Measurements from ENCODE around the gene SMU1.

DNA sequence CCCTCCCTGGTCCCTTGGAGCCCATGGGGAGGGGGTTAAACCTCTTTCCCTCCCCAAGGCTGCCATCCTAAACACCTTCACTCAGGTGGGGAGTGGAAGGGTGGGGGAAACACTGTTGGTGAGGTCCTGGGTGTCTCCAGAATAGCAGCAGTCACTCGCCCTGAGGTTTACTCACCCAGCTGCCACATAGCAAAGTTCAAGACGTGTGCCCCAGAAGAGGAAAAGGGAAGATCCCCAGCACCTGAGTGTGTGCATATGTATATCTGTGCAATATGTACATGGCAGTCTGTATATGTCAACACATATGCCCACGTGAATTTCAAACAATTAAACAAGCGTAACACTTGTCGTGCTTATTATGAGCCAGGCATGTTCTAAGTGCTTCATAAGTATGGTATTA, 31.3 kb upstream of the SMU1 start:
- no peak for TF ChIP-seq POLR2A (IDR thresholded peaks at IDR 0.05)
- TF ChIP-seq, protein P1, sequence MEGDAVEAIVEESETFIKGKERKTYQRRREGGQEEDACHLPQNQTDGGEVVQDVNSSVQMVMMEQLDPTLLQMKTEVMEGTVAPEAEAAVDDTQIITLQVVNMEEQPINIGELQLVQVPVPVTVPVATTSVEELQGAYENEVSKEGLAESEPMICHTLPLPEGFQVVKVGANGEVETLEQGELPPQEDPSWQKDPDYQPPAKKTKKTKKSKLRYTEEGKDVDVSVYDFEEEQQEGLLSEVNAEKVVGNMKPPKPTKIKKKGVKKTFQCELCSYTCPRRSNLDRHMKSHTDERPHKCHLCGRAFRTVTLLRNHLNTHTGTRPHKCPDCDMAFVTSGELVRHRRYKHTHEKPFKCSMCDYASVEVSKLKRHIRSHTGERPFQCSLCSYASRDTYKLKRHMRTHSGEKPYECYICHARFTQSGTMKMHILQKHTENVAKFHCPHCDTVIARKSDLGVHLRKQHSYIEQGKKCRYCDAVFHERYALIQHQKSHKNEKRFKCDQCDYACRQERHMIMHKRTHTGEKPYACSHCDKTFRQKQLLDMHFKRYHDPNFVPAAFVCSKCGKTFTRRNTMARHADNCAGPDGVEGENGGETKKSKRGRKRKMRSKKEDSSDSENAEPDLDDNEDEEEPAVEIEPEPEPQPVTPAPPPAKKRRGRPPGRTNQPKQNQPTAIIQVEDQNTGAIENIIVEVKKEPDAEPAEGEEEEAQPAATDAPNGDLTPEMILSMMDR (IDR thresholded peaks at IDR 0.05), result no peak
- no peak for TF ChIP-seq POLR2AphosphoS5 (IDR thresholded peaks at IDR 0.05)

Measured in upper lobe of left lung (tissue), 4 donors.